Ectodermal cell (in vitro differentiated cells): ENCODE measurements around the gene LACRT.

Source experiments
- H3K27ac ChIP-seq: 2 replicates; pipeline ENCODE4 v1.7.0; 2013; ENCODE audit warnings: mild to moderate bottlenecking, low read depth, low read length; ENCODE audit not compliant: insufficient read depth, poor library complexity, severe bottlenecking
- H3K27me3 ChIP-seq: 2 replicates; pipeline ENCODE4 v1.7.0; 2013; ENCODE audit warnings: mild to moderate bottlenecking, low read length; ENCODE audit not compliant: insufficient read depth, control insufficient read depth, poor library complexity, severe bottlenecking
- H3K36me3 ChIP-seq: one replicate; pipeline ENCODE4 v1.7.0; 2013; ENCODE audit warnings: low read length; ENCODE audit not compliant: control insufficient read depth, insufficient read depth
- H3K4me1 ChIP-seq: one replicate; pipeline ENCODE4 v1.7.0; 2013; ENCODE audit warnings: low read length; ENCODE audit not compliant: control insufficient read depth, insufficient read depth
- H3K4me3 ChIP-seq: 2 replicates; pipeline ENCODE4 v1.7.0; 2013; ENCODE audit warnings: low read depth, low read length, control low read depth; ENCODE audit not compliant: insufficient read depth
- H3K9me3 ChIP-seq: 2 replicates; pipeline ENCODE4 v1.7.0; 2013; ENCODE audit warnings: mild to moderate bottlenecking, low read length, moderate library complexity; ENCODE audit not compliant: control insufficient read depth
- WGBS, 2 experiments: methylation state at CpG; one replicate each; pipeline ENCODE4 v1.1.7; 2013; ENCODE audit warnings: missing lambda C conversion rate in 2 of 2; 5-methylcytosine and 5-hydroxymethylcytosine counted together

LACRT gene

GRCh38 chr12:54622463-54623183 is 12.1 kb downstream of the LACRT start:
- H3K4me3 ChIP-seq = no peak overlapping the region
- H3K4me1 ChIP-seq = no peaks in the 10 kb centered on the region
- H3K36me3 ChIP-seq = no peaks in the 10 kb centered on the region
- H3K9me3 ChIP-seq = peaks cover 2% of the 10 kb centered on the region
- no peak overlapping the region for H3K27ac ChIP-seq
- no peaks in the 10 kb centered on the region for H3K27me3 ChIP-seq

- H3K27me3 ChIP-seq = no peaks in the 10 kb centered on the region
- 91 to 93% methylated on average over 6 of the region's 6 CpGs for WGBS, 2 experiments
- H3K4me1 ChIP-seq = no peaks in the 10 kb centered on the region
Measured at GRCh38 chr12:54616933-54617680, 17.6 kb downstream of the LACRT start.

GRCh38 chr12:54612225-54612750 is 22.4 kb downstream of the LACRT start:
- Histone ChIP-seq H3K9me3 (no peaks in the 10 kb centered on the region), H3K4me1 (no peaks in the 10 kb centered on the region), H3K36me3 (no peaks in the 10 kb centered on the region), H3K27me3 (no peaks in the 10 kb centered on the region), H3K27ac (no peak overlapping the region), H3K4me3 (no peak overlapping the region)
- 91 to 93% methylated on average over 1 of the region's 1 CpG for WGBS, 2 experiments

More at GRCh38 chr12:54616933-54617680, 17.6 kb downstream of the LACRT start:
- Histone ChIP-seq H3K36me3 (no peaks in the 10 kb centered on the region), H3K9me3 (no peaks in the 10 kb centered on the region), H3K4me3 (no peak overlapping the region), H3K27ac (no peak overlapping the region)

GRCh38 chr12:54611715-54612149 is 23.0 kb downstream of the LACRT start:
- Histone ChIP-seq H3K36me3 (no peaks in the 10 kb centered on the region), H3K27me3 (no peaks in the 10 kb centered on the region), H3K27ac (no peak overlapping the region), H3K9me3 (no peaks in the 10 kb centered on the region), H3K4me1 (no peaks in the 10 kb centered on the region), H3K4me3 (no peak overlapping the region)
- WGBS, 2 experiments = 73 to 78% methylated on average over 3 of the region's 3 CpGs

- Histone ChIP-seq H3K36me3 (no peaks in the 10 kb centered on the region), H3K4me3 (no peak overlapping the region), H3K27ac (no peak overlapping the region), H3K4me1 (no peaks in the 10 kb centered on the region), H3K9me3 (no peaks in the 10 kb centered on the region), H3K27me3 (no peaks in the 10 kb centered on the region)
- 95 to 98% methylated on average over 2 of the region's 2 CpGs for WGBS, 2 experiments
Measured at GRCh38 chr12:54608769-54609168, 25.9 kb downstream of the LACRT start.

GRCh38 chr12:54608156-54608555 is 26.5 kb downstream of the LACRT start:
- Histone ChIP-seq H3K27ac (no peak overlapping the region), H3K36me3 (no peaks in the 10 kb centered on the region), H3K4me1 (no peaks in the 10 kb centered on the region), H3K27me3 (no peaks in the 10 kb centered on the region), H3K4me3 (no peak overlapping the region), H3K9me3 (no peaks in the 10 kb centered on the region)
- WGBS, 2 experiments = 85 to 86% methylated on average over 6 of the region's 6 CpGs

- no peak overlapping the region for H3K27ac ChIP-seq
- no peaks in the 10 kb centered on the region for H3K36me3 ChIP-seq
- H3K4me3 ChIP-seq = no peak overlapping the region
- H3K4me1 ChIP-seq = no peaks in the 10 kb centered on the region
- H3K9me3 ChIP-seq = no peaks in the 10 kb centered on the region
- WGBS, 2 experiments = 70 to 81% methylated on average over 3 to 4 of the region's 4 CpGs
- H3K27me3 ChIP-seq = no peaks in the 10 kb centered on the region
Measured at GRCh38 chr12:54606556-54606955, 28.1 kb downstream of the LACRT start.

GRCh38 chr12:54605138-54605970 is 29.3 kb downstream of the LACRT start:
- Histone ChIP-seq H3K4me3 (no peak overlapping the region), H3K4me1 (no peaks in the 10 kb centered on the region), H3K9me3 (no peaks in the 10 kb centered on the region), H3K27me3 (no peaks in the 10 kb centered on the region), H3K27ac (no peak overlapping the region), H3K36me3 (no peaks in the 10 kb centered on the region)
- WGBS, 2 experiments = 85 to 98% methylated on average over 4 to 6 of the region's 6 CpGs

GRCh38 chr12:54604436-54604835 is 30.3 kb downstream of the LACRT start:
- 91 to 92% methylated on average over 3 to 4 of the region's 4 CpGs for WGBS, 2 experiments

GRCh38 chr12:54603872-54604271 is 30.8 kb downstream of the LACRT start:
- Histone ChIP-seq H3K36me3 (no peaks in the 10 kb centered on the region), H3K27me3 (no peaks in the 10 kb centered on the region), H3K4me3 (no peak overlapping the region), H3K27ac (no peak overlapping the region), H3K9me3 (no peaks in the 10 kb centered on the region), H3K4me1 (no peaks in the 10 kb centered on the region)
- WGBS, 2 experiments = 93 to 94% methylated on average over 5 of the region's 5 CpGs

More at GRCh38 chr12:54604436-54604835, 30.3 kb downstream of the LACRT start:
- Histone ChIP-seq H3K36me3 (no peaks in the 10 kb centered on the region), H3K9me3 (no peaks in the 10 kb centered on the region), H3K27ac (no peak overlapping the region), H3K4me3 (no peak overlapping the region), H3K27me3 (no peaks in the 10 kb centered on the region), H3K4me1 (no peaks in the 10 kb centered on the region)
